Keratinocyte (primary cell): ENCODE results near the gene ELOB. TPM values are rescaled to one million over a fixed set of nuclear protein-coding genes. Genes with fewer than 3 reads are reported as not detected.
A peak's percentile ranks its signal among the peaks of the same experiment; 100 is the strongest.

Source experiments
- DNase-seq: peaks from one replicate; pipeline ENCODE4 v3.0.0-alpha.2; 2011; ENCODE audit warnings: low read depth, missing footprints, low spot score
- FAIRE-seq: peaks from 2 replicates; lab custom pipeline; 2011; peaks lifted over from hg19 to GRCh38; lab: Jason Lieb, UNC
- H2AFZ ChIP-seq: 2 replicates; pipeline ENCODE4 v1.6.0; 2012; ENCODE audit warnings: low read length, control low read depth, inconsistent platforms; ENCODE audit not compliant: control insufficient read depth
- H3K27ac ChIP-seq: 2 replicates; pipeline ENCODE4 v1.5.1; 2011; ENCODE audit warnings: low read length; ENCODE audit not compliant: control insufficient read depth, insufficient read depth
- H3K27me3 ChIP-seq: 3 replicates; pipeline ENCODE4 v1.6.0; 2011; ENCODE audit warnings: low read length; ENCODE audit not compliant: control insufficient read depth, insufficient read depth; ENCODE audit errors: extremely low read depth
- H3K36me3 ChIP-seq, 2 experiments: 2 replicates in 1 of 2; 3 replicates in 1 of 2; pipeline ENCODE4 v1.5.1; 2011; ENCODE audit warnings: low read length in 2 of 2, mild to moderate bottlenecking in 1 of 2; ENCODE audit not compliant: control insufficient read depth in 2 of 2, insufficient read depth in 2 of 2; ENCODE audit errors: extremely low read depth in 1 of 2
- H3K4me1 ChIP-seq: 3 replicates; pipeline ENCODE4 v1.5.1; 2011; ENCODE audit warnings: low read length; ENCODE audit not compliant: control insufficient read depth, insufficient read depth; ENCODE audit errors: extremely low read depth
- H3K4me2 ChIP-seq: 3 replicates; pipeline ENCODE4 v1.6.0; 2011; ENCODE audit warnings: low read depth, low read length; ENCODE audit not compliant: control insufficient read depth, insufficient read depth; ENCODE audit errors: extremely low read depth
- H3K4me3 ChIP-seq, 3 experiments: fragments of 200-600 bp in 1 of 3; sonication (generic) in 1 of 3; 2 replicates in 2 of 3; 3 replicates in 1 of 3; pipeline ENCODE4 v1.5.1; 2011 to 2016; ENCODE audit warnings: low read length in 3 of 3, mild to moderate bottlenecking in 3 of 3, control low read depth in 2 of 3, inconsistent platforms in 1 of 3, low read depth in 1 of 3, mixed read lengths in 1 of 3, mixed run types in 1 of 3, moderate library complexity in 1 of 3; ENCODE audit not compliant: control insufficient read depth in 2 of 3, insufficient read depth in 2 of 3; ENCODE audit errors: extremely low read depth in 1 of 3
- H3K79me2 ChIP-seq: 2 replicates; pipeline ENCODE4 v1.6.0; 2012; ENCODE audit warnings: low read length; ENCODE audit not compliant: control insufficient read depth, insufficient read depth
- H3K9ac ChIP-seq: 3 replicates; pipeline ENCODE4 v1.6.0; 2011; ENCODE audit warnings: low read length; ENCODE audit not compliant: control insufficient read depth, insufficient read depth; ENCODE audit errors: extremely low read depth
- H3K9me1 ChIP-seq: 3 replicates; pipeline ENCODE4 v1.6.0; 2011; ENCODE audit warnings: low read length; ENCODE audit not compliant: control insufficient read depth, insufficient read depth; ENCODE audit errors: extremely low read depth
- H3K9me3 ChIP-seq: 2 replicates; pipeline ENCODE4 v1.5.1; 2012; ENCODE audit warnings: low read depth, low read length; ENCODE audit not compliant: control insufficient read depth
- H4K20me1 ChIP-seq: 3 replicates; pipeline ENCODE4 v1.6.0; 2011; ENCODE audit warnings: low read length; ENCODE audit not compliant: control insufficient read depth, insufficient read depth; ENCODE audit errors: extremely low read depth
- EZH2 ChIP-seq: IDR thresholded peaks from one replicate; pipeline ENCODE4 v1.6.1; 2012; ENCODE audit warnings: inconsistent platforms, mild to moderate bottlenecking, low read length, moderate library complexity
- dilution Hi-C: fragments of 300-500 bp; cut with MboI; formaldehyde crosslinking; loops from one replicate; pipeline ENCODE4 v1.7.0; 2020; ENCODE audit warnings: low sequenced_read_pairs; ENCODE audit not compliant: extremely low pct_ligation_motif_present
- polyA plus RNA-seq, 5 experiments: library from polyadenylated mRNA; depleted of rRNA in 3 of 5; stranded (reverse) in 3 of 5; stranded (forward) in 1 of 5; unstranded in 1 of 5; fragments of >200 nt; gene quantifications; 1 replicate in 1 of 5; 2 replicates in 3 of 5; 3 replicates in 1 of 5; pipeline versions ENCODE4 v1.2.1 to v1.2.3, GENCODE V29; 2011 to 2012; ENCODE audit warnings: missing spikeins in 2 of 5, low read depth in 1 of 5, low replicate concordance in 1 of 5
- TF ChIP-seq, protein P1 (sequence below), 3 experiments: IDR thresholded peaks in 1 of 3; conservative IDR thresholded peaks in 1 of 3; optimal IDR thresholded peaks in 1 of 3; 2 replicates in 2 of 3; 3 replicates in 1 of 3; pipeline versions ENCODE3 to v1.5.1; 2011; ENCODE audit warnings: low read length in 3 of 3, mild to moderate bottlenecking in 3 of 3, moderate library complexity in 2 of 3, control low read depth in 1 of 3, inconsistent platforms in 1 of 3; ENCODE audit not compliant: insufficient read depth in 2 of 3; ENCODE audit errors: extremely low read depth in 1 of 3

Gene ELOB
- polyA plus RNA-seq, 1 donor (not counting 4 experiments of a cell fraction or from before 2014, with no cell fraction given) = 235 TPM

DNA sequence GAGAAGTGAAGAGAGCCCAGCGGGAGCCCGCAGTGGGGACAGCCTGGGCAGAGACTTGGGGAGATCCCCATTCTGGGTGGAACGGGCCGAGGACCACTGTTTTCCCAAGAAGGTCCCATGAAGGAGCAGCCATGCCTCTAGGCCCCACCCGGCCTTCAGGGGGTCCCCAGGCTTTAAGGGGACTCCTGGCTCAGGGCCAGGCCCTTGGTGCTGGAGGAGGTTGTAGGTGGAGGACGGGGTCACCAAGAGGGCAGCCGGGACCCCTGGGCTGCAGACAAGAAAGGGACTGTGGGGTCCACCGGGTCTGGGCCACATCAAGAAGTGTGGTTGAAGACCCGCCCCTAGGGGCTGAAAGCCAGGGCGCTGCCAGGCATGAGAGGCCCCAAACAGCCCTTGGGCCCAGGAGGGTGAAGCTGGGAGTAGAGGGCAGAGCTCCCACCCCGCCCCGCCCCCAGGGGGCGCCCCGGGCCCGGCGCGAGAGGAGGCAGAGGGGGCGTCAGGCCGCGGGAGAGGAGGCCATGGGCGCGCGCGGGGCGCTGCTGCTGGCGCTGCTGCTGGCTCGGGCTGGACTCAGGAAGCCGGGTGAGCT is 39.8 kb upstream of the ELOB start, which contains the start of gene PRSS21:
TSS of gene PRSS21 (plus strand) at position 487 of the 589 bp plus-strand sequence. CDS start at position 519, 32 bp downstream.
- Histone ChIP-seq H3K36me3 (no peaks in the 10 kb centered on the region), H3K27ac (no peak within 1 kb of the TSS), H3K9me1 (no peaks in the 10 kb centered on the region), H3K4me1 (peaks cover 5% of the 10 kb centered on the region), H4K20me1 (no peaks in the 10 kb centered on the region), H3K79me2 (no peaks in the 10 kb centered on the region), H3K9me3 (no peaks in the 10 kb centered on the region), H3K27me3 (peaks cover 34% of the 10 kb centered on the region), H3K4me3 (peak within 1 kb of the TSS in 1 of 3 experiments; percentile 29), H3K9ac (no peak within 1 kb of the TSS), H3K4me2 (no peak within 1 kb of the TSS), H2AFZ (no peak within 1 kb of the TSS)
- FAIRE-seq (no peak), DNase-seq (no peak)
- no peak for TF ChIP-seq EZH2
- TF ChIP-seq, protein P1, sequence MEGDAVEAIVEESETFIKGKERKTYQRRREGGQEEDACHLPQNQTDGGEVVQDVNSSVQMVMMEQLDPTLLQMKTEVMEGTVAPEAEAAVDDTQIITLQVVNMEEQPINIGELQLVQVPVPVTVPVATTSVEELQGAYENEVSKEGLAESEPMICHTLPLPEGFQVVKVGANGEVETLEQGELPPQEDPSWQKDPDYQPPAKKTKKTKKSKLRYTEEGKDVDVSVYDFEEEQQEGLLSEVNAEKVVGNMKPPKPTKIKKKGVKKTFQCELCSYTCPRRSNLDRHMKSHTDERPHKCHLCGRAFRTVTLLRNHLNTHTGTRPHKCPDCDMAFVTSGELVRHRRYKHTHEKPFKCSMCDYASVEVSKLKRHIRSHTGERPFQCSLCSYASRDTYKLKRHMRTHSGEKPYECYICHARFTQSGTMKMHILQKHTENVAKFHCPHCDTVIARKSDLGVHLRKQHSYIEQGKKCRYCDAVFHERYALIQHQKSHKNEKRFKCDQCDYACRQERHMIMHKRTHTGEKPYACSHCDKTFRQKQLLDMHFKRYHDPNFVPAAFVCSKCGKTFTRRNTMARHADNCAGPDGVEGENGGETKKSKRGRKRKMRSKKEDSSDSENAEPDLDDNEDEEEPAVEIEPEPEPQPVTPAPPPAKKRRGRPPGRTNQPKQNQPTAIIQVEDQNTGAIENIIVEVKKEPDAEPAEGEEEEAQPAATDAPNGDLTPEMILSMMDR (optimal IDR thresholded peaks at IDR 0.05 in 1 of 3, IDR thresholded peaks at IDR 0.05 in 1 of 3, conservative IDR thresholded peaks at IDR 0.05 in 1 of 3; ENCODE audit: extremely low read depth in 1 of 3, insufficient read depth in 2 of 3, low read length in 3 of 3) = peak in 1 of 3 experiments; percentile 11
- dilution Hi-C loops = no loop called here

GRCh38 chr16:2815299-2815771 is 38.3 kb upstream of the ELOB start:
- no peak overlapping the region for H3K4me2 ChIP-seq
- H3K27me3 ChIP-seq = peaks cover 47% of the 10 kb centered on the region
- no peak overlapping the region for H3K4me3 ChIP-seq
- TF ChIP-seq, protein P1 (optimal IDR thresholded peaks at IDR 0.05 in 1 of 3, IDR thresholded peaks at IDR 0.05 in 1 of 3, conservative IDR thresholded peaks at IDR 0.05 in 1 of 3; ENCODE audit: extremely low read depth in 1 of 3, insufficient read depth in 2 of 3, low read length in 3 of 3) = no peak
- TF ChIP-seq EZH2 = no peak
- no peak overlapping the region for H3K27ac ChIP-seq
- H3K9ac ChIP-seq = no peak overlapping the region
- H3K9me3 ChIP-seq = no peaks in the 10 kb centered on the region
- H3K9me1 ChIP-seq = no peaks in the 10 kb centered on the region
- FAIRE-seq (no peak), DNase-seq (no peak)
- H2AFZ ChIP-seq = no peak overlapping the region
- H3K4me1 ChIP-seq = peaks cover 6% of the 10 kb centered on the region
- H4K20me1 ChIP-seq = no peaks in the 10 kb centered on the region
- H3K36me3 ChIP-seq = no peaks in the 10 kb centered on the region
- dilution Hi-C loops = no loop called here
- H3K79me2 ChIP-seq = no peaks in the 10 kb centered on the region
